Subcutaneous adipose tissue (tissue), 4 donors: Measurements from ENCODE around the gene SOX18. TPM values are rescaled to one million over a fixed set of nuclear protein-coding genes. Genes with fewer than 3 reads are reported as not detected.

Source experiments
- CTCF ChIP-seq: fragments of 450-650 bp; IDR thresholded peaks from one replicate; pipeline ENCODE4 v1.5.1; 2016; ENCODE audit warnings: low read depth, mild to moderate bottlenecking, control low read depth, antibody characterized with exemption, moderate library complexity
- small RNA-seq: library from RNA; depleted of rRNA; stranded (forward); fragments of <200 nt; gene quantifications from one replicate; pipeline ENCODE3, GENCODE V24; 2016
- total RNA-seq, 4 donors: library from RNA; depleted of rRNA; stranded (reverse); fragments of >200 nt; gene quantifications; one replicate each; pipeline ENCODE4 v1.1.0, GENCODE V29; 2016

The SOX18 gene
- total RNA-seq, 4 donors from 2014 or later: 1.2 to 46.3 (median 7.1) TPM

GRCh38 chr20:64009811-64010387 lies 39.5 kb downstream of the SOX18 start:
- no peak for TF ChIP-seq CTCF

GRCh38 chr20:64006902-64007301 lies 42.5 kb downstream of the SOX18 start:
- TF ChIP-seq CTCF: no peak

DNA sequence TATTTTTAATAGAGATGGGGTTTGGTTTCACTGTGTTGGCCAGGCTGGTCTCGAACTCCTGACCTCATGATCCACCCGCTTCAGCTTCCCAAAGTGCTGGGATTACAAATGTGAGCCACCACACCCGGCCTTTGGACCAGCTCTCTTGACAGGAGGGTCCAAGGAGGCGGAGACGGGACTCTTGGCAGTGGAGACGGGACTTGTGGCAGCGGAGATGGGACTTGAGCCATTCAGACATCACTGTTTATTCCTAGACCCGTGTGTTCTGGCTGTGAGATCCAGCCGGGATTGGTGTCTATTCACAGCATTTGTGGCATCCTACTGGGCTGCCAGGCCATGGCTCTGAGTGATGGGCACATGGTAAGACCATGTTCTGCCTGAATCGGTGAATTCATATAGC lies 42.9 kb downstream of the SOX18 start:
- no peak for TF ChIP-seq CTCF

GRCh38 chr20:64005394-64005793 lies 44.0 kb downstream of the SOX18 start:
- no peak for TF ChIP-seq CTCF

DNA sequence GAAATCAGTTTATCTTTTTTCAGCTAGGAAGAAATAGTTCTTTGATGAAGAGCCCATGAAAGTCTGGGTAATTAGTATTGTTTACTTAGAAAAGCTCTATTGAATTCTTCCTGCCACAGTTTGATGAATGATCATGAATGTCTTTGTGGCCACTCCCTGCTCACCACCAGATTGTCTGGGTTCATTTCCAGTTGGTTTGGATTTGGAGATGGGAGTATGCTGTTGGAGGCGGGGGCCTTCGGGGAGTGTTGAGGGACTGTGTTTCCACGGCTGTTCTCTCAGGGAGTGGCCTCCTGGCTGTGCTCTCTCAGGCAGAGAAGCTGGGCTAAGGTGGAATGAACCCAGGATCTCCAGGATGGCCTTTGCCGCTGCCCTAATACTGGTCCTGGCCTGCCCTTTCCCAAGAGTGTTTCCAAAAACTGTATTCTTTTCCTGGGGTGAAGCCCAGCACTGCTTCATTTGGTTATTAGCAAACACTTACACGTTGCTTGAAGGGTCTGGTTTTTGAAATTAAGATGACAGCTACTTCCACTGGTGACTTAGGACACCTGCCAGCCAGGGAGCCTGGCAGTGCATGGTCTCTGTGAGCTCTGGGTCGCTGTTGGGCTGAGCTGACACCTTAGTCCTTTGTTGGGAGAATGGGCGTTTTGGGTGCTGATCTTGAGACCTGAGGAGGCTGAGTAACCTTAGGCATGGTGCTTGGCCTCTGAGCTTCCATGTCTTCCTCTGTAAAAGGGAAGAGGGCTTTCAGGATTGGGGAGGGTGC lies 45.3 kb downstream of the SOX18 start:
- TF ChIP-seq CTCF: no peak

GRCh38 chr20:64001607-64002011 lies 47.8 kb downstream of the SOX18 start:
- no peak for TF ChIP-seq CTCF

GRCh38 chr20:64000906-64001305 lies 48.5 kb downstream of the SOX18 start:
- no peak for TF ChIP-seq CTCF

Small RNAs within 50 kb of the gene (small RNA-seq; reads per million reads assigned to genes)
- gene AL355803.1 (not detected), gene MIR6813 (not detected)

Other genes with a start within 250 kb of the SOX18 start
- 10 to 100 TPM in 1 of 4 donors, 1 to 10 TPM in 3; 5.7 to 45.2 (median 7.4) TPM for gene ZBTB46, start 218.4 kb downstream of the SOX18 start, total RNA-seq
- not detected for gene ABHD16B, start 188.1 kb downstream of the SOX18 start, total RNA-seq
- gene TPD52L2, start 184.4 kb downstream of the SOX18 start, total RNA-seq: 100 to 1,000 TPM; 110 to 165 (median 152) TPM
- 10 to 100 TPM; 24.3 to 47.5 (median 35.1) TPM for gene DNAJC5, start 154.5 kb downstream of the SOX18 start, total RNA-seq
- 10 to 100 TPM; 24.4 to 47.7 (median 27.1) TPM for gene UCKL1, start 93.2 kb downstream of the SOX18 start, total RNA-seq
- gene ZNF512B, start 79.7 kb downstream of the SOX18 start, total RNA-seq: 10 to 100 TPM in 1 of 4 donors, 1 to 10 TPM in 3; 2.6 to 11.9 (median 4.7) TPM
- 1 to 10 TPM in 3 of 4 donors, not detected in 1; 1.1 to 2.3 (median 2.0) TPM for gene SAMD10, start 70.0 kb downstream of the SOX18 start, total RNA-seq
- 10 to 100 TPM; 44.3 to 80.3 (median 57.2) TPM for gene PRPF6, start 68.5 kb downstream of the SOX18 start, total RNA-seq
- 1 to 10 TPM in 2 of 4 donors, under 1 TPM in 2; 0.17 to 4.0 (median 1.1) TPM for gene C20orf204, start 13.5 kb downstream of the SOX18 start, total RNA-seq
- gene TCEA2, start 13.6 kb upstream of the SOX18 start, total RNA-seq: 10 to 100 TPM; 30.8 to 36.9 (median 33.2) TPM
- gene RGS19, start 29.9 kb upstream of the SOX18 start, total RNA-seq: 10 to 100 TPM; 15.6 to 44.5 (median 20.4) TPM
- 1 to 10 TPM in 3 of 4 donors, under 1 TPM in 1; 0.65 to 2.7 (median 1.7) TPM for gene OPRL1, start 30.4 kb upstream of the SOX18 start, total RNA-seq
- gene LKAAEAR1, start 34.8 kb upstream of the SOX18 start, total RNA-seq: not detected
- not detected for gene NPBWR2, start 57.9 kb upstream of the SOX18 start, total RNA-seq
- gene MYT1, start 114.8 kb upstream of the SOX18 start, total RNA-seq: not detected
- gene PCMTD2, start 206.1 kb upstream of the SOX18 start, total RNA-seq: 10 to 100 TPM; 39.1 to 76.2 (median 58.3) TPM